Measurements from ENCODE around the gene KNOP1.
"Not testable (repeated sequence)": the region's sequence is repeated elsewhere in the genome, so short reads cannot be mapped to it uniquely, and the experiment has no call there.

KNOP1 gene

GRCh38 chr16:19688396-19689024 is 29.5 kb downstream of the KNOP1 start:
- in situ Hi-C loops (cut with MboI; ENCODE audit: low sequenced_read_pairs), result no loop called here

GRCh38 chr16:19687279-19687678 is 30.7 kb downstream of the KNOP1 start:
- in situ Hi-C loops (cut with MboI; ENCODE audit: low sequenced_read_pairs), result no loop called here

GRCh38 chr16:19685176-19685575 is 32.9 kb downstream of the KNOP1 start:
- in situ Hi-C loops (cut with MboI; ENCODE audit: low sequenced_read_pairs), result no loop called here

GRCh38 chr16:19683453-19684236 is 34.4 kb downstream of the KNOP1 start:
- in situ Hi-C loops (cut with MboI; ENCODE audit: low sequenced_read_pairs), result no loop called here

GRCh38 chr16:19681637-19682036 is 36.4 kb downstream of the KNOP1 start:
- in situ Hi-C loops (cut with MboI; ENCODE audit: low sequenced_read_pairs), result no loop called here

GRCh38 chr16:19680881-19681340 is 37.1 kb downstream of the KNOP1 start:
- in situ Hi-C loops (cut with MboI; ENCODE audit: low sequenced_read_pairs), result no loop called here

GRCh38 chr16:19679281-19679680 is 38.7 kb downstream of the KNOP1 start:
- in situ Hi-C loops (cut with MboI; ENCODE audit: low sequenced_read_pairs), result not testable (repeated sequence)

- in situ Hi-C loops (cut with MboI; ENCODE audit: low sequenced_read_pairs), result no loop called here
Observed at GRCh38 chr16:19678804-19679203, 39.2 kb downstream of the KNOP1 start.

- in situ Hi-C loops (cut with MboI; ENCODE audit: low sequenced_read_pairs), result no loop called here
Observed at GRCh38 chr16:19677402-19677801, 40.6 kb downstream of the KNOP1 start.

- in situ Hi-C loops (cut with MboI; ENCODE audit: low sequenced_read_pairs), result no loop called here
Observed at GRCh38 chr16:19674485-19674884, 43.5 kb downstream of the KNOP1 start.

GRCh38 chr16:19672378-19672777 is 45.6 kb downstream of the KNOP1 start:
- in situ Hi-C loops (cut with MboI; ENCODE audit: low sequenced_read_pairs), result no loop called here

GRCh38 chr16:19666477-19666876 is 51.5 kb downstream of the KNOP1 start:
- in situ Hi-C loops (cut with MboI; ENCODE audit: low sequenced_read_pairs), result no loop called here

- in situ Hi-C loops (cut with MboI; ENCODE audit: low sequenced_read_pairs), result not testable (repeated sequence)
Observed at GRCh38 chr16:19665313-19665712, 52.7 kb downstream of the KNOP1 start.

- in situ Hi-C loops (cut with MboI; ENCODE audit: low sequenced_read_pairs), result no loop called here
Observed at GRCh38 chr16:19664166-19664565, 53.9 kb downstream of the KNOP1 start.

- in situ Hi-C loops (cut with MboI; ENCODE audit: low sequenced_read_pairs), result no loop called here
Observed at GRCh38 chr16:19662351-19662750, 55.7 kb downstream of the KNOP1 start.

- in situ Hi-C loops (cut with MboI; ENCODE audit: low sequenced_read_pairs), result no loop called here
Observed at GRCh38 chr16:19660432-19660831, 57.6 kb downstream of the KNOP1 start.

GRCh38 chr16:19659554-19659953 is 58.5 kb downstream of the KNOP1 start:
- in situ Hi-C loops (cut with MboI; ENCODE audit: low sequenced_read_pairs), result no loop called here

- in situ Hi-C loops (cut with MboI; ENCODE audit: low sequenced_read_pairs), result no loop called here
Observed at GRCh38 chr16:19657831-19658230, 60.2 kb downstream of the KNOP1 start.

- in situ Hi-C loops (cut with MboI; ENCODE audit: low sequenced_read_pairs), result no loop called here
Observed at GRCh38 chr16:19655242-19655777, 62.7 kb downstream of the KNOP1 start.

- in situ Hi-C loops (cut with MboI; ENCODE audit: low sequenced_read_pairs), result no loop called here
Observed at GRCh38 chr16:19654147-19654546, 63.9 kb downstream of the KNOP1 start.

Data from HL-60/S4 treated with phorbol 12-myristate 13-acetate at 8.2 ng/mL for 4 days and 3 days (cell line).